ENCODE data around the gene HPS1.
"Not testable (repeated sequence)": the region's sequence is repeated elsewhere in the genome, so short reads cannot be mapped to it uniquely, and the experiment has no call there.

The HPS1 gene

DNA sequence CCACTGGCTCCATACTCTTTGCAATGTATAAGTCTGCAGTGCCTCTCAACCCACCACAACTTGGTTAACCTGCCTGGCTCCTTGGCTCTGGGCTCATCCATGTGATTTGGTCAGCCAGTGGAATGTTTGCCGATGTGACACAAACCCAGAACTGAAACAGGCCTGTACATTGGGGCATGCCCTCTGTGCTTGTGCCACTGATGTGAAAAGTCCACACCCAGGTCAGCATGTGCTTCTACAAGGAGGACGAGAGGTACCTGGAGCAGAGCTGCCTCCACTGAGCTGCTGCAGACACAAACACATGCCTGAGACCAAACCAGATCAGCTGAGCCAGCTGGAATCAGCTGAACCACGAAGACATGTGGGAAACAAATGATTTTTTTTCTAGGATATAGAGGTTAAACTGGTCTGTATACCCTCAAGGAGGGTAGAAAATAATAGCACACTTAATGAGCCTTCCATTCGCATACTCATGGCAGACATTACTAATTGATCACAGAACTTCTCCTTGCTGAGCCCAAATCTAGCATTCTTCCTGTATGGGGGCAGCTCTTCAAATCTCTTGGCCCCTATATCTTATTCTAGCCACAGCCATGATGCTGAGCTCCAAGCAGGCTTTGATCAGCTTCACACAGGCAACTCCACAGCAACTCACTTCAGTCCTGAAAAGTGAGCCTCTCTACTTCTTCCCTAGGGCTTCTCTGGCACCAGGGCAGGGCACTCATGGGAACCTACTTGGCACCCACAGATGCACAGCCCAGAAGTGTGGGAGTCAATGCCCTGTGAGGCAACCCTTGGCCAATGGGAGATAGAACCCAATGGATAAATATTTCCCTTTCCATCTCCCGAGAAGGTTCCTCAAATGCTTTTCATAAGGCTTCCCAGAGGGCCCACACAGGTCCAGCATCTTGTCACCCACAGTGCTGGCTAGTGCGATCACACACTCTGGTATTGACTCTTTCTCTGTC lies 50.4 kb downstream of the HPS1 start:
- DNase-seq (ENCODE audit: extremely low read depth in 1 of 2, low read depth in 1 of 2): no peak

DNA sequence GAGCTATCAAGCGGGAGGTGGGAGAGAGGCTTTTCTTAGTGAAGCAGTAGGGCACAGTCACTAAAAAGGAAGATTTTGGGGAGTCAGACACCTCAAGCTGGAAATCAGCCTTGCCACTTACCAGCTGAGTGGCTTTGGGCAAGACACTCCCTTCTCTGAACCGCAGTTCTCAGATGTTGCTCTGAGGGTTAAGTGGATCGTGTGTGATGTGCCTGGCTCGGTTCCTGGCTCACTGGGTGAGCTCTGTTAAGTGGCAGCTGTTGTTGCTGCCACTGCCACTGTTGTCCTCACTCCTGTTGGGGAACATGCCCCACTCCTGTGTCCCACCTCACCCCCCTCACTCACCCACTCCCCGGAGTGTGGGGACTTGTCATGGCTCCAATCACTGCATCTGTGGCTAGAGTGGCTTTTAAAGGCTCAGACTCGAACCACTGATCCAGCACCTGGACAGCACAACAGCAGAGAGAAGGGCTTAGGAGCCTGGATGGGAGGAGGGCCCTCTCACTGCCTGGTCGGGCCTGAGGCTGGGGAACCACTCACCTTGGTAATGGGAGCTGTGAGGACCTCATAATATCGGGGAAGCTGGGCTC lies 51.8 kb downstream of the HPS1 start:
- DNase-seq (ENCODE audit: extremely low read depth in 1 of 2, low read depth in 1 of 2): no peak

DNA sequence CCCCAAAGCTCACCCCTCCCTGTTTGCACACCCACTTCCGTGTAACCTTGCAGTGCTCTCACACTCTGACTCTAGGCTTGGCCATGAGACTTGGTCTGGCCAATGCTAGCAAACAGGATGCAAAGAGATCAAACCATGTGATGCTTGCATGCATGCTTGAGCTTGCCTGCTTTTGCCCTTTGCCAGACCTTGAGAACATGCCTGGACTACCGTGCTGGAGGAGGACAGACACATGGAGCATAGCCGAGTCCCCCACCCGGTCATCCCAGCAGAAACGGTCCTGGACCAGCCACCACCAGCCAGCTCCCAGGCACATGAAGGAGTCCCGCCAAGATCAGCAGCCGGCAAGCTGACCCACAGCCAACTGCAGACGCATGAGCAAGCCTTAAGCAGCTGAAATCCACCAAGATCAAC lies 55.1 kb downstream of the HPS1 start:
- DNase-seq (ENCODE audit: extremely low read depth in 1 of 2, low read depth in 1 of 2): no peak

DNA sequence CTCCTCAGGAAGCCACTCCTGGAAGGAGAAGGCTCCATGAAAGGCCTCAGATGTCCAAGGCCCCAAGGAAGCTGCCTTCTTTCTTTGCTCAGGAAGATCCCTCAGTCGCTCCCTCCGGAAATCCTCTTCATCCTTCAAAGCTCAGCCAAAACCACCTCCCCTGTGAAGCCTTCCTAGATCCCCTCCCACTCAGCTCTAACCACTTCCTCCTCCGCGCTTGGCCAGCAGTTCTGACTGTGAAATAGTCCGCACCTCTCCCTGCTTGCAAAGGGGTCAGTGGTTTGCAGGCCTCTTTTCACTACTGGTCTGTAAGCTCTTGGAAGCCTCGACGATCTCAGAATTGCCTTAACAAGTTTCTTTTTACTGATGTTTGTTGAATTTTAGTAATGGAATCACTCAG lies 55.7 kb downstream of the HPS1 start:
- DNase-seq (ENCODE audit: extremely low read depth in 1 of 2, low read depth in 1 of 2): no peak

- no peak for DNase-seq (ENCODE audit: extremely low read depth in 1 of 2, low read depth in 1 of 2)
Observed at GRCh38 chr10:98390406-98390805, 56.3 kb downstream of the HPS1 start.

DNA sequence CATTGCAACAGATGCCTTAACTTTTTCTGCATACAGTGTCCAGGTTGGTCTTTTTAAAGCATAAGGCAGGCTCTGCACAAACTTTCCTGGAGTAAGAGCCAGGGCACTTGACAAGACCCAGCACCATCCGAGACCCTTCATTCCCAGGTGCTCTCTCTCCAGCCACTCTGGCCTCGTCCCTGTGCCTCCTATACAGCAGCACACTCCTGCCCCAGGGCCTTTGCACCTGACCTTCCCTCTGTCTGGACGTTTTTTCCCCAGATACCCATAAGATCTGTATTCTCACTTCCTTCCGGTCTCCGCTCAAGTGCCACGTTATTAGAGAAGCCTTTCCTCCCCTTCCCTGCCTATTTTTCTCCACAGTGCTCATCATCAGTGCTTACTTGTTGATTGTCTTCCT lies 57.3 kb downstream of the HPS1 start:
- no peak for DNase-seq (ENCODE audit: extremely low read depth in 1 of 2, low read depth in 1 of 2)

- no peak for DNase-seq (ENCODE audit: extremely low read depth in 1 of 2, low read depth in 1 of 2)
Observed at GRCh38 chr10:98388101-98388655, 58.6 kb downstream of the HPS1 start.

DNA sequence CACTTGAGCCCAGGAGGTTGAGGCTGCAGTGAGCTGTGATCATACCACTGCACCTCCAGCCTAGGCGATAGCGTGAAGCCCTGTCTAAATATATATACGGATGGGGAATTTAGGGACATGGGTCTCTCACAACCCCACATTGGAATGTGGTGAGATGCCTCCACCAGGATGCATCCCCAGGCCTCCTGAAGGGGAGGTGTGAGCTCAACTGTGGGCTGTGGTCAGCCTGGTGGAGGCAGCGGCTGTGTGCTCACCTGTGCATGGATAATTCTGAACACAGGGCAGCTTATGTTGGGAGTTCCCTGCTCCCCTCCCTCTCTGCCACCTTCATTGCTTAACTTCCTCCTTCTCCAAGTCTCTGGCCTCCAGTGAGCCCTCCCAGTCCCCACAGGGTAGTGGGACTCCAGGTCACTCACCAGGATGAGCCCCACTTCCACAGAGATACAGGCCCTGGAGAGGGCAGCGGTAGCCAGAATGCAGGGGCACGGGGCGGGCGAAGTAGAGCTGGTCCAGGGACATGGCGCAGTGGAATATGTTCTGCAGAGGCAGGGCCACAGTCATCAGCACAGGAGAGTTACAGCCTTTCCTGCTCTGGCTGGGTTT lies 62.1 kb downstream of the HPS1 start:
- DNase-seq (ENCODE audit: extremely low read depth in 1 of 2, low read depth in 1 of 2): no peak

- no peak for DNase-seq (ENCODE audit: extremely low read depth in 1 of 2, low read depth in 1 of 2)
Observed at GRCh38 chr10:98383869-98384268, 62.9 kb downstream of the HPS1 start.

GRCh38 chr10:98383134-98383667 lies 63.5 kb downstream of the HPS1 start:
- not testable (repeated sequence) for DNase-seq (ENCODE audit: extremely low read depth in 1 of 2, low read depth in 1 of 2)

DNA sequence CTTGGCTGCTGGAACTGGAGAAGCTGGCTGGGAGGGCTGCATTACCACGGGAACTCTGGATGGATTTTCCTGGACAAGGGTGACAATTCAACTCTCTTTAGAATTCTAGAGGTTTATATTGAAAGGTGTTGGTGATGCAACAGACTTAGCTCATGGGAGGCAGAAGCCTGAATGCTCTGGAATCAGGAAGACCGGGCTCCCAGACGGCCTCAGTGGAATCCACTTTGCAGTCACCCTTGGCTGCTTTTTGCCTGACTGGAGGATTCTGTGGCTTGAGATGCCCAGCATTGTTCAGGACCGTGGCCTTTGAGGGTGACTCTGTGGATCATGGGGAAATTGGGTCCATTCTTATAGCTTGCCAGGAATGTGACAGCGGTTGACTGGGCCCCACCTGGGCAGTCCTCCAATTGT lies 64.0 kb downstream of the HPS1 start:
- no peak for DNase-seq (ENCODE audit: extremely low read depth in 1 of 2, low read depth in 1 of 2)

GRCh38 chr10:98380493-98381339 lies 66.0 kb downstream of the HPS1 start:
- DNase-seq (ENCODE audit: extremely low read depth in 1 of 2, low read depth in 1 of 2): no peak

DNA sequence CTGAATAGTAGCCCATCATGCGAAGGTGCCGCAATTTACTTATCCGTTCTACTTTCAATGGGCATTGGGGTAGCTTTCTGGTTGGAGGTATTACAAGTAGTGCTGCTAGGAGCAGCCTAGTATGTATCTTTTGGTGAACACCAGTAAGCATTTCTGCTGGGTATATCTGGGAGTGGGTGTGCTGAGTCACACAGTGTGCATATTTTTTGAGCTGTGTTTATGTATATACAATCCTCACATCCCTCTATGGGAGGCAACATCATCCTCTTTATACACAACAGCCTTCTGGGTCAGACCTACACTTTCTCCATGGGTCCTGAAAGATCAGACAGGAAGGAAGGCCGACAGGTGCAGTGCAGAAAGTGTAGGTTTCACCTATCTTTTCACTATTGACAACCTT lies 68.0 kb downstream of the HPS1 start:
- DNase-seq (ENCODE audit: extremely low read depth in 1 of 2, low read depth in 1 of 2): no peak

GRCh38 chr10:98377536-98377935 lies 69.2 kb downstream of the HPS1 start:
- no peak for DNase-seq (ENCODE audit: extremely low read depth in 1 of 2, low read depth in 1 of 2)

DNA sequence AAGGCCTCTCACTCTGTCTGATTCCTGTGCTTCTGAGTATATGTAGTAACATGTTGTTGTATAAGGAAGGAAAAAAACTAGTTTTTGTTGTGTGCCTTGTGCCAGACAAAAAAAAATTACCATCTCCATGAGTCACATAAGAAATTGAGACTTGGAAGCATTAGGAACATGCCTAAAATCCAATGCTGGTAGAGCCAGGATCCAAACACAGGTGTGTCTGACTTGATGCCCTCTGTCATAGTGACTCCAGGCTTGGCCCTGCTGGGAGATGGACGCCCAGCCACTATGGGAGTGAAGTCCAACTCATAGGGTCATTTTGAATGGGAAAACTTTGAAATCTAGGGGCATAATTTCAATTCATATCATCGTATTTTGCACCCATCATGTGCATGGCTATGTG lies 69.7 kb downstream of the HPS1 start:
- DNase-seq (ENCODE audit: extremely low read depth in 1 of 2, low read depth in 1 of 2): no peak

- DNase-seq (ENCODE audit: extremely low read depth in 1 of 2, low read depth in 1 of 2): no peak
Observed at GRCh38 chr10:98376485-98376884, 70.2 kb downstream of the HPS1 start.

GRCh38 chr10:98374217-98374985 lies 72.3 kb downstream of the HPS1 start:
- DNase-seq (ENCODE audit: extremely low read depth in 1 of 2, low read depth in 1 of 2): no peak

DNA sequence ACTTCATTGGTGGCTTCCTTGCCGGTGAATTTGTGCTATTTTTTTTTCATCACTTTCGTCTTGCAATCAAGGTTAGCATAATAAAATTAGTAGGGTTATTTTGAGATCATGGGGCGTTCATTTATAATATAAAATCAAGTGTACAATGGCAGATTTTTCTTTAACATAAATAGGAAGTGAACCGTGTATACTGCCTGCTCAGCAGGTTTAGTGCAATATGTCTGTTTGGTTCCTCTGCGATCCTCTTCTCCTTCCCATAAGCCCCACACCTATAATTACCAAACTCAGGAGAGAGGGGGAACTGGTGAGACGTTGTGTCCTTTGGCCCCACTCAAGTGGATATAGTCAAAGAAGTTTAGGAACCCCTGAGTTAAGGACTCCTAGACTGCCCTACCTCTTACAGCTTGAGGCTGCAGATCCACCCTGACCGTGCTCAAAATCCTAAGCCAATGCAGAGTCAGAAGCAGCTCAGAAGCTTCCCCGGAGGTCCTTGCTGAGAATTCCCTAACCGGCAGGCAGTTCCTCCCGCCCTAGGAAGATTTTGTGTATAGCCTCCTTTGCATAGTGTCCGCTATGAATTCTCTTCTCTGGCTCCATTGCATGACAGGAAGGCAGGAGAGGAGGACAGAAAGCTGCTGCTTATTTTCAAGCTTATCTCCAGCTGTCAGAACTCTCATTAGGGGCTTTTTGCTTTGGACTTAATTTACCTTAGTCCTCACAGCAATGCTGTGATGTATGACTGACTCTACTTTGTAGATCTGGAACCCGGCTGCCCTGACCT lies 73.3 kb downstream of the HPS1 start:
- DNase-seq (ENCODE audit: extremely low read depth in 1 of 2, low read depth in 1 of 2): no peak

All from stimulated activated CD8-positive, alpha-beta memory T cell treated with anti-CD3 and anti-CD28 coated beads, Interleukin-7, amount 100 ng/mL, for 48 hours (primary cell).